Measurements from ENCODE around the gene SPACA4. TPM values are rescaled to one million over a fixed set of nuclear protein-coding genes. Genes with fewer than 3 reads are reported as not detected.

The SPACA4 gene
- total RNA-seq, 1 experiment from 2014 or later = not detected

- TF ChIP-seq AFF4 (CRISPR knock-in tag; IDR thresholded peaks at IDR 0.05; ENCODE audit: borderline replicate concordance) = no peak
Observed at GRCh38 chr19:48645620-48646000, 39.1 kb downstream of the SPACA4 start (continued).

- peak; percentile 85 for ATAC-seq
- Mint-ChIP-seq H3K27me3 (ENCODE audit: low read depth) (no peaks in the 10 kb centered on the region; the same call in none of the 2 replicates), H3K4me1 (peaks cover 9% of the 10 kb centered on the region), H3K36me3 (peaks cover 2% of the 10 kb centered on the region; the same call in 1 of the 2 replicates), H3K27ac (peak within 1 kb of the TSS; percentile 84), H3K9me3 (peaks cover 3% of the 10 kb centered on the region), H3K4me3 (peak within 1 kb of the TSS; percentile 85)
- CTCF ChIA-PET = interaction anchor here (0.5 to 2.4 kb wide), 38 partner anchors 9 to 579 kb away, joined by 3 to 41 read pairs (median 6); partner anchors contain the start of genes BCAT2, DBP, FUT2 and GYS1
- POLR2A ChIA-PET = interaction anchor here (0.5 to 2.7 kb wide), 15 partner anchors 12 to 781 kb away, joined by 3 to 20 read pairs (median 4); partner anchors contain the start of genes BCAT2, FAM83E, FUT2 and SPHK2
- DNase-seq (ENCODE audit: low spot score) = peak; percentile 97
- TF ChIP-seq FOXP1 (CRISPR knock-in tag; IDR thresholded peaks at IDR 0.05; ENCODE audit: borderline replicate concordance) (peak; percentile 67; the same call in 1 of the 2 replicates), GRHL2 (CRISPR knock-in tag; IDR thresholded peaks at IDR 0.05; ENCODE audit: insufficient replicate concordance, severe bottlenecking) (no peak), CDX4 (CRISPR knock-in tag; IDR thresholded peaks at IDR 0.05; ENCODE audit: borderline replicate concordance) (no peak), CTCF (IDR thresholded peaks at IDR 0.05) (peak; percentile 72), ATF6 (CRISPR knock-in tag; IDR thresholded peaks at IDR 0.05) (no peak), E2F1 (CRISPR knock-in tag; IDR thresholded peaks at IDR 0.05) (no peak), ZNF121 (CRISPR knock-in tag; IDR thresholded peaks at IDR 0.05) (no peak), ZNF532 (CRISPR knock-in tag; IDR thresholded peaks at IDR 0.05; ENCODE audit: borderline replicate concordance) (no peak), E2F4 (CRISPR knock-in tag; IDR thresholded peaks at IDR 0.05; ENCODE audit: borderline replicate concordance, low read depth) (no peak), MAX (CRISPR knock-in tag; IDR thresholded peaks at IDR 0.05) (peak; percentile 80), FOXP4 (CRISPR knock-in tag; IDR thresholded peaks at IDR 0.05) (no peak), ZNF671 (CRISPR knock-in tag; IDR thresholded peaks at IDR 0.05) (no peak), MLX (CRISPR knock-in tag; IDR thresholded peaks at IDR 0.05) (no peak)
Observed at GRCh38 chr19:48646001-48646721, 39.6 kb downstream of the SPACA4 start, which contains the start of gene CA11. Gene CA11 (minus strand): TSS chr19:48646187. CDS start chr19:48645632, 555 bp downstream.
